RWPE2 (cell line): ENCODE measurements around the gene CMIP.
"Not testable (repeated sequence)": the region's sequence is repeated elsewhere in the genome, so short reads cannot be mapped to it uniquely, and the experiment has no call there.

Experiments used
- ATAC-seq: fragments of 200-7000 bp; cut with Tn5 transposase; 3 replicates; pipeline ENCODE4 v1.9.1; 2021; ENCODE audit warnings: low read depth
- DNase-seq: peaks from one replicate; pipeline ENCODE4 v3.0.0-alpha.2; 2020; ENCODE audit warnings: low spot score
- H3K27ac ChIP-seq: fragments of 450-650 bp; 2 replicates; pipeline ENCODE4 v1.5.1; 2017; ENCODE audit warnings: mild to moderate bottlenecking; ENCODE audit not compliant: poor library complexity, severe bottlenecking
- H3K27me3 ChIP-seq: fragments of 250-450 bp; sonication (Bioruptor Pico); 2 replicates; pipeline ENCODE4 v1.5.1; 2021; ENCODE audit warnings: mild to moderate bottlenecking, moderate library complexity; ENCODE audit not compliant: insufficient read depth, poor library complexity, severe bottlenecking
- H3K36me3 ChIP-seq: fragments of 250-450 bp; sonication (Bioruptor Pico); 2 replicates; pipeline ENCODE4 v1.5.1; 2020; ENCODE audit warnings: low read depth, mild to moderate bottlenecking, moderate library complexity
- H3K4me1 ChIP-seq: fragments of 250-450 bp; sonication (Bioruptor Pico); 2 replicates; pipeline ENCODE4 v1.5.1; 2021; ENCODE audit warnings: mild to moderate bottlenecking, moderate library complexity; ENCODE audit not compliant: insufficient read depth, poor library complexity, severe bottlenecking
- H3K4me3 ChIP-seq: fragments of 250-450 bp; sonication (Bioruptor Pico); 2 replicates; pipeline ENCODE4 v1.5.1; 2021; ENCODE audit warnings: mild to moderate bottlenecking, moderate library complexity; ENCODE audit not compliant: severe bottlenecking
- H3K9me3 ChIP-seq: fragments of 250-450 bp; sonication (Bioruptor Pico); 2 replicates; pipeline ENCODE4 v1.5.1; 2021; ENCODE audit warnings: mild to moderate bottlenecking, moderate library complexity; ENCODE audit not compliant: severe bottlenecking
- TF ChIP-seq, protein P1 (sequence below): fragments of 450-650 bp; IDR thresholded peaks from one replicate; pipeline ENCODE4 v1.5.1; 2017; ENCODE audit warnings: mild to moderate bottlenecking, moderate library complexity; ENCODE audit not compliant: poor library complexity, severe bottlenecking

The CMIP gene

DNA sequence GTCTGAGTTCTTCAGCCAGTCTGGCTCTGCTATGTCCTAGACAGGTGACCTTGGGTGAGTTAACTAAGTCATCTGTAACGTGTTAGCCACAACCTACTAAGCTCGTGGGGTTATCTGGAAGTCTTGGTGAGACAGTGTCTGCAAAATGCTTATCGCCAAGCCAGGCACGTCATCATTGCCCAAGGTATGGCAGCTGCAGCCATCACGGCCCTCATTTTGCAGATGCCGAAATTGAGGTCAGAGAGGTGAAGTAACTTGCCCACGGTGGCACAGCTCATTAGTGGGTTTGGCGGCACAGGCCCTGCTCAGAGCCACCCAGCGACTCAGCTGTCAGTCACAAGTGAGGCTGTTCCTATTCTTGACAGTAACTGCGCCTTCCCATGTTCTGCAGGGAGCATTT, 79.8 kb downstream of the CMIP start:
- TF ChIP-seq, protein P1, sequence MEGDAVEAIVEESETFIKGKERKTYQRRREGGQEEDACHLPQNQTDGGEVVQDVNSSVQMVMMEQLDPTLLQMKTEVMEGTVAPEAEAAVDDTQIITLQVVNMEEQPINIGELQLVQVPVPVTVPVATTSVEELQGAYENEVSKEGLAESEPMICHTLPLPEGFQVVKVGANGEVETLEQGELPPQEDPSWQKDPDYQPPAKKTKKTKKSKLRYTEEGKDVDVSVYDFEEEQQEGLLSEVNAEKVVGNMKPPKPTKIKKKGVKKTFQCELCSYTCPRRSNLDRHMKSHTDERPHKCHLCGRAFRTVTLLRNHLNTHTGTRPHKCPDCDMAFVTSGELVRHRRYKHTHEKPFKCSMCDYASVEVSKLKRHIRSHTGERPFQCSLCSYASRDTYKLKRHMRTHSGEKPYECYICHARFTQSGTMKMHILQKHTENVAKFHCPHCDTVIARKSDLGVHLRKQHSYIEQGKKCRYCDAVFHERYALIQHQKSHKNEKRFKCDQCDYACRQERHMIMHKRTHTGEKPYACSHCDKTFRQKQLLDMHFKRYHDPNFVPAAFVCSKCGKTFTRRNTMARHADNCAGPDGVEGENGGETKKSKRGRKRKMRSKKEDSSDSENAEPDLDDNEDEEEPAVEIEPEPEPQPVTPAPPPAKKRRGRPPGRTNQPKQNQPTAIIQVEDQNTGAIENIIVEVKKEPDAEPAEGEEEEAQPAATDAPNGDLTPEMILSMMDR, result no peak
- H3K4me1 ChIP-seq, result peaks cover 69% of the 10 kb centered on the region
- no peaks in the 10 kb centered on the region for H3K27me3 ChIP-seq
- no peak for ATAC-seq
- no peak overlapping the region for H3K4me3 ChIP-seq
- H3K9me3 ChIP-seq, result no peaks in the 10 kb centered on the region
- H3K27ac ChIP-seq, result peak overlapping the region; percentile 98
- H3K36me3 ChIP-seq, result peaks cover 21% of the 10 kb centered on the region
- no peak for DNase-seq

DNA sequence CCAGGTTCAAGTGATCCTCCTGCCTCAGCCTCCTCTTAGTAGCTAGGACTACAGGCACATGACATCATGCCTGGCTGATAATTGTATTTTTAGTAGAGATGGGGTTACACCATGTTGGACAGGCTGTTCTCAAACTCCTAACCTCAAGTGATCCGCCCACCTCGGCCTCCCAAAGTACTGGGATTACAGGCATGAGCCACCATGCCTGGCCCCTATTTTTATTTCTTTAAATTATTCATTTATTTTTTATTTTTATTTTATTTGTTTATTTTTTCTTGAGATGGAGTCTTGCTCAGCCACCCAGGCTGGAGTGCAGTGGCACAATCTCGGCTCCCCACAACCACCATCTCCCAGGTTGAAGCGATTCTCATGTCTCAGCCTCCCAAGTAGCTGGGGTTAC, 80.3 kb downstream of the CMIP start:
- H3K4me3 ChIP-seq, DNase-seq, H3K9me3 ChIP-seq, ATAC-seq, H3K27me3 ChIP-seq: not testable (repeated sequence)
- Histone ChIP-seq H3K36me3 (peaks cover 21% of the 10 kb centered on the region), H3K4me1 (peaks cover 71% of the 10 kb centered on the region), H3K27ac (peak overlapping the region; percentile 98)

DNA sequence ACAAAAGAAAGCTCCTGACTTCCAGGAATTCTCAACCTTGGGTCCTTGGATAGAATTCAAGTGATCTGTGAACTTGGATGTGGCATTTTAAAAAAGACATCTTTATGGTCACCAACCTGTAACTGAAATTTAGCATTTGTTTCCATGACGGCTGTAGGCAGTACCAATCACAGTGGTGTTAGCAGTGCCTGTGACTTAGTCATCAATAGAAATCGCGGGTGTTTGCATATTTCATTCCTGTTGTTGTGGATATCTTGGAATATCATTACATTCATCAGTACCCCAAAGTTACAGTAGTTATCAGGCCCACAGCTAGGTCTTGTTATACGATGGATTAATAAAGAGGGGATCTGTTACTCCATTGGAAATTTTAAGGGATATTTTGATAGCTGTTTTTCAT, 81.6 kb downstream of the CMIP start:
- H3K9me3 ChIP-seq, result no peaks in the 10 kb centered on the region
- ATAC-seq (no peak), DNase-seq (no peak)
- peaks cover 84% of the 10 kb centered on the region for H3K4me1 ChIP-seq
- peak overlapping the region; percentile 98 for H3K27ac ChIP-seq
- TF ChIP-seq, protein P1, result no peak
- no peak overlapping the region for H3K4me3 ChIP-seq
- no peaks in the 10 kb centered on the region for H3K27me3 ChIP-seq
- H3K36me3 ChIP-seq, result peaks cover 21% of the 10 kb centered on the region

DNA sequence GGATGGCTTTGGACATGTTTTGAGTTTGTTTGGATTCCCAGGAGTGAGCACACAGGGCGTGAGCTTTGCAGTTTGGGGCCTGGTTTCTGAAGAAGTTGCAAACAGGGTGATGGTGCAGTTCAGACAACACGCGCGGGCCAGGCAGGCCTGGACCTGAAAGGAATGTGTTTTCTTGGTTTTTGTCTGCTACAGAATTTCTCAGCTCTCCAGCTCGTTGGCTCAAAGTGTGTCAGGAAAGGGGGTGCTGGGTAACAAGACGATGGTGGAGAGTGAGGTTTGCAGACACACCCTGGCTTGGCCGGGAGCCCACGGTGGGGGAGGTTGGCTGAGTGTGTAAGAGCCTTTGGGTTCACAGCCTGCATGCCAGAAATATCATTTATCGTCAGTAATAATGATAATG, 82.3 kb downstream of the CMIP start:
- H3K4me3 ChIP-seq, result no peak overlapping the region
- TF ChIP-seq, protein P1, result no peak
- peak; percentile 57 for ATAC-seq
- peaks cover 23% of the 10 kb centered on the region for H3K36me3 ChIP-seq
- H3K9me3 ChIP-seq, result no peaks in the 10 kb centered on the region
- no peaks in the 10 kb centered on the region for H3K27me3 ChIP-seq
- DNase-seq, result peak; percentile 97
- peak overlapping the region; percentile 98 for H3K27ac ChIP-seq
- H3K4me1 ChIP-seq, result peaks cover 90% of the 10 kb centered on the region

DNA sequence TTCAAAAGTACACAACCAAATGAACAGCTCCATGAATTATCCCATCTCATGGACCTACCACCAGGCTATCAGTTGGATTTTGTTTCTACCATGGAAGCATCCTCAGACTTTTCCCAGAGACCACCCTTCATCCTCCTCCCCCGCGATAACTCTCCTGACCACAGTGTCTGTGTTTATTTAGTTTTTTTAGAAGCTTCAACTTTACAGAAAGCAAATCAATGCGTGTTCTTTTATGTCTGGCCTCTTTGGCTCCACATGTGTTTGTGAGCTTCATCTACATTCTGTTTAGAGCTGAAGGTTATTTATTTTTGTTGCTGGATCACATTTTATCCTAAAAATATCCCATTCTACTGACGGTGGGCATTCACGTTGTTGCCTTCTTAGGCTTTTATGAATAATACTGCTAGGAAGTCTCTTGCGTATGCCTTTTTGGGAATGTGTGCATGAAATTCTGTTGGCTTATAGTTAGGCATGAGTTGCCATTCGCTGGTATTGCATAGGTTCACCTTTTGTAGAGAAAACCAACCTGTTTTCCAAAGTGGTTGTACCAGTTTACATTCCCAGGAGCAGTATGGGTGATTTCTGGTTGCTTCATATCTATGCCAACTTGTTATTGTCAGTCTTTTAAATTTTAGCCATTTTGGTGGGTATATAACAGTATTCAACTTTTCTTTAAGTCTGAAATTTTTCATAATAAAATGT, 83.0 kb downstream of the CMIP start:
- ATAC-seq (no peak), DNase-seq (no peak)
- peaks cover 94% of the 10 kb centered on the region for H3K4me1 ChIP-seq
- H3K27me3 ChIP-seq, result no peaks in the 10 kb centered on the region
- no peak overlapping the region for H3K4me3 ChIP-seq
- peak overlapping the region; percentile 98 for H3K27ac ChIP-seq
- no peaks in the 10 kb centered on the region for H3K9me3 ChIP-seq
- TF ChIP-seq, protein P1, result no peak
- peaks cover 30% of the 10 kb centered on the region for H3K36me3 ChIP-seq
